Measurements from ENCODE around the gene XRCC5. TPM values are rescaled to one million over a fixed set of nuclear protein-coding genes. Genes with fewer than 3 reads are reported as not detected.

The XRCC5 gene
- polyA plus RNA-seq, 1 donor from 2014 or later, result 279 TPM

DNA sequence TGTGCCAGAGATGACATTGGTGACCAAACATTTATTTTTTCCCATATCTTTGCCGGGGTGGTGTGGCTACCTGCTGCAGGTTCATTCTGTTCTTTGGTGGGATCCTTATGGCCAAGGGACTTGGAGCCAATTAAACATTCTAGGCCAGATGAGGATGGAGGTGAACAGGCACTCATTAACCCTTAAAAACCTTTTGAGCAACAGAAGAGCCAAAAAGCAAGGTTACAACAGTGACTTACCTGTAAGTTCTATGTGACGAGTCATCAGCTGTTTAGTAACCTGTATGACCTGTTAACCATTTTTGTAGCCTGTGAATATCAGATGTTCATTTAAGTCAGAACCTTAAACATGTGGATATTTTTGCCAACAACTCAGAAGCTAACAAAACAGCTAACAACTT is 105.6 kb downstream of the XRCC5 start:
- H3K36me3 ChIP-seq (ENCODE audit: insufficient read depth, low read length), result no peaks in the 10 kb centered on the region
- no peak overlapping the region for H3K9ac ChIP-seq (ENCODE audit: low read length)
- TF ChIP-seq POLR2AphosphoS5 (IDR thresholded peaks at IDR 0.05), result peak; percentile 32
- TF ChIP-seq RAD21 (conservative IDR thresholded peaks at IDR 0.05), result no peak
- H2AFZ ChIP-seq (ENCODE audit: low read depth, low read length), result no peak overlapping the region
- H3K9me2 ChIP-seq (ENCODE audit: insufficient read depth, low read length), result no peaks in the 10 kb centered on the region
- no peak overlapping the region for H3K4me3 ChIP-seq (ENCODE audit: low read length)
- no peak overlapping the region for H3K27ac ChIP-seq (ENCODE audit: low read length)
- H3K79me2 ChIP-seq (replicated peaks; ENCODE audit: insufficient read depth, low read length), result no peaks in the 10 kb centered on the region
- no peaks in the 10 kb centered on the region for H3K9me3 ChIP-seq (ENCODE audit: low read length)
- no peak overlapping the region for H3K4me2 ChIP-seq (ENCODE audit: low read length)
- H3F3A ChIP-seq (ENCODE audit: insufficient read depth, low read length, poor library complexity, severe bottlenecking), result no peaks in the 10 kb centered on the region
- H3K27me3 ChIP-seq (ENCODE audit: insufficient read depth, low read depth, low read length), result no peaks in the 10 kb centered on the region
- no peaks in the 10 kb centered on the region for H4K20me1 ChIP-seq (ENCODE audit: insufficient read depth)

DNA sequence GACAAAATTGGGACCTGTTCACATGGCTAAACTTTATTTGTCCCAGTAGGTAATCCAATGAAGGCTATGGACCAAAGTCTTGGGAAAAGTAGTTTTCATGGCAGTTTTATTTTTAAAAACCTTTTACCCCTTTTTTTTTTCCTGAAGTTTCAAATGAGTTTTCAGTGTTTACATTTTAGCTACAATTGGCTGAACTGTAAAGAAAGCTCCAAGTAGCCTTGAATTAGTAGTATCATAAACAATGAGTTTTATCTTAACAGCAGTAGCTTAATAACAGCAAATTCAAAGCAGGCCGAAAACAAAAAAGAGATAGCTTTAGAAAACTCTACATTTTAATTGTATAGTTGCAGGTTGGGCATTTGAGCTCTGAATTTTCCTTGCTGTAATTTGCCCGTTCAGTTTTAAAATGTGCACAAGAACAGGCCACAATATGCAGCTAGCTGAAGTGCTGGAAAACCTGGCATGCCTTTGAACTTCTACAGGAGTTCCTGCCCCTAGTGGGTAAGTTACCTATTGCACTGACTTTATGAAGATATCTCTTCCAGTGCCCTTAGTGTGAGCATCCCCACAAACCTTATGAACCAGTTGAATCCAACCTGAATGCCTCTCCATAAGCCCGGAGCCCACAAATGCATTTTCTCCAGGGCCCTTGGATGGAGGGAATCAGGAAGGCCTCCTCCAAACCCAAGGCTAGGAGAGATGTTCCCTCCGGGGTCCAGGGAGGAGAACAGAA is 106.7 kb downstream of the XRCC5 start:
- no peaks in the 10 kb centered on the region for H3K9me2 ChIP-seq (ENCODE audit: insufficient read depth, low read length)
- H3K36me3 ChIP-seq (ENCODE audit: insufficient read depth, low read length), result no peaks in the 10 kb centered on the region
- no peak overlapping the region for H3K9ac ChIP-seq (ENCODE audit: low read length)
- no peaks in the 10 kb centered on the region for H3F3A ChIP-seq (ENCODE audit: insufficient read depth, low read length, poor library complexity, severe bottlenecking)
- H3K79me2 ChIP-seq (replicated peaks; ENCODE audit: insufficient read depth, low read length), result no peaks in the 10 kb centered on the region
- no peaks in the 10 kb centered on the region for H4K20me1 ChIP-seq (ENCODE audit: insufficient read depth)
- H2AFZ ChIP-seq (ENCODE audit: low read depth, low read length), result no peak overlapping the region
- H3K27ac ChIP-seq (ENCODE audit: low read length), result no peak overlapping the region
- TF ChIP-seq, protein P1, sequence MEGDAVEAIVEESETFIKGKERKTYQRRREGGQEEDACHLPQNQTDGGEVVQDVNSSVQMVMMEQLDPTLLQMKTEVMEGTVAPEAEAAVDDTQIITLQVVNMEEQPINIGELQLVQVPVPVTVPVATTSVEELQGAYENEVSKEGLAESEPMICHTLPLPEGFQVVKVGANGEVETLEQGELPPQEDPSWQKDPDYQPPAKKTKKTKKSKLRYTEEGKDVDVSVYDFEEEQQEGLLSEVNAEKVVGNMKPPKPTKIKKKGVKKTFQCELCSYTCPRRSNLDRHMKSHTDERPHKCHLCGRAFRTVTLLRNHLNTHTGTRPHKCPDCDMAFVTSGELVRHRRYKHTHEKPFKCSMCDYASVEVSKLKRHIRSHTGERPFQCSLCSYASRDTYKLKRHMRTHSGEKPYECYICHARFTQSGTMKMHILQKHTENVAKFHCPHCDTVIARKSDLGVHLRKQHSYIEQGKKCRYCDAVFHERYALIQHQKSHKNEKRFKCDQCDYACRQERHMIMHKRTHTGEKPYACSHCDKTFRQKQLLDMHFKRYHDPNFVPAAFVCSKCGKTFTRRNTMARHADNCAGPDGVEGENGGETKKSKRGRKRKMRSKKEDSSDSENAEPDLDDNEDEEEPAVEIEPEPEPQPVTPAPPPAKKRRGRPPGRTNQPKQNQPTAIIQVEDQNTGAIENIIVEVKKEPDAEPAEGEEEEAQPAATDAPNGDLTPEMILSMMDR (IDR thresholded peaks at IDR 0.05; ENCODE audit: poor library complexity, severe bottlenecking), result peak; percentile 31
- no peak for TF ChIP-seq POLR2AphosphoS5 (IDR thresholded peaks at IDR 0.05)
- no peaks in the 10 kb centered on the region for H3K27me3 ChIP-seq (ENCODE audit: insufficient read depth, low read depth, low read length)
- no peak overlapping the region for H3K4me2 ChIP-seq (ENCODE audit: low read length)
- H3K4me3 ChIP-seq (ENCODE audit: low read length), result no peak overlapping the region
- no peaks in the 10 kb centered on the region for H3K9me3 ChIP-seq (ENCODE audit: low read length)

DNA sequence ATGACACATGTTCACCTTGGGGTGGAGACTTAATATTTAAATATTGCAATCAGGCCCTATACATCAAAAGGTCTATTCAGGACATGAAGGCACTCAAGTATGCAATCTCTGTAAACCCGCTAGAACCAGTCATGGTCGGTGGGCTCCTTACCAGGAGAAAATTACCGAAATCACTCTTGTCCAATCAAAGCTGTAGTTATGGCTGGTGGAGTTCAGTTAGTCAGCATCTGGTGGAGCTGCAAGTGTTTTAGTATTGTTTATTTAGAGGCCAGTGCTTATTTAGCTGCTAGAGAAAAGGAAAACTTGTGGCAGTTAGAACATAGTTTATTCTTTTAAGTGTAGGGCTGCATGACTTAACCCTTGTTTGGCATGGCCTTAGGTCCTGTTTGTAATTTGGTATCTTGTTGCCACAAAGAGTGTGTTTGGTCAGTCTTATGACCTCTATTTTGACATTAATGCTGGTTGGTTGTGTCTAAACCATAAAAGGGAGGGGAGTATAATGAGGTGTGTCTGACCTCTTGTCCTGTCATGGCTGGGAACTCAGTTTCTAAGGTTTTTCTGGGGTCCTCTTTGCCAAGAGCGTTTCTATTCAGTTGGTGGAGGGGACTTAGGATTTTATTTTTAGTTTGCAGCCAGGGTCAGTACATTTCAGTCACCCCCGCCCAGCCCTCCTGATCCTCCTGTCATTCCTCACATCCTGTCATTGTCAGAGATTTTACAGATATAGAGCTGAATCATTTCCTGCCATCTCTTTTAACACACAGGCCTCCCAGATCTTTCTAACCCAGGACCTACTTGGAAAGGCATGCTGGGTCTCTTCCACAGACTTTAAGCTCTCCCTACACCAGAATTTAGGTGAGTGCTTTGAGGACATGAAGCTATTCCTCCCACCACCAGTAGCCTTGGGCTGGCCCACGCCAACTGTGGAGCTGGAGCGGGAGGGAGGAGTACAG is 108.1 kb downstream of the XRCC5 start:
- Histone ChIP-seq H3K36me3 (ENCODE audit: insufficient read depth, low read length) (no peaks in the 10 kb centered on the region), H4K20me1 (ENCODE audit: insufficient read depth) (no peaks in the 10 kb centered on the region), H3F3A (ENCODE audit: insufficient read depth, low read length, poor library complexity, severe bottlenecking) (no peaks in the 10 kb centered on the region), H3K79me2 (replicated peaks; ENCODE audit: insufficient read depth, low read length) (no peaks in the 10 kb centered on the region), H3K9ac (ENCODE audit: low read length) (no peak overlapping the region), H3K4me3 (ENCODE audit: low read length) (no peak overlapping the region), H3K27me3 (ENCODE audit: insufficient read depth, low read depth, low read length) (no peaks in the 10 kb centered on the region), H3K9me2 (ENCODE audit: insufficient read depth, low read length) (no peaks in the 10 kb centered on the region), H3K9me3 (ENCODE audit: low read length) (no peaks in the 10 kb centered on the region), H2AFZ (ENCODE audit: low read depth, low read length) (no peak overlapping the region), H3K27ac (ENCODE audit: low read length) (no peak overlapping the region), H3K4me2 (ENCODE audit: low read length) (no peak overlapping the region)
- no peak for TF ChIP-seq EZH2 (IDR thresholded peaks at IDR 0.05; ENCODE audit: borderline replicate concordance, insufficient read depth, low read length, poor library complexity, severe bottlenecking)
- TF ChIP-seq, protein P1 (IDR thresholded peaks at IDR 0.05; ENCODE audit: poor library complexity, severe bottlenecking), result no peak
- TF ChIP-seq SMC3 (conservative IDR thresholded peaks at IDR 0.05; ENCODE audit: poor library complexity), result no peak
- TF ChIP-seq EP300 (conservative IDR thresholded peaks at IDR 0.05; ENCODE audit: poor library complexity, severe bottlenecking), result no peak

Measured in neural cell (in vitro differentiated cells).